Fibroblast of skin of left quadriceps (primary cell): ENCODE results near the gene NAT10.

ENCODE experiments used
- DNase-seq, 2 experiments: peaks; one replicate each; pipeline ENCODE4 v3.0.0-alpha.2; 2013; ENCODE audit warnings: low read depth in 2 of 2

NAT10 gene

DNA sequence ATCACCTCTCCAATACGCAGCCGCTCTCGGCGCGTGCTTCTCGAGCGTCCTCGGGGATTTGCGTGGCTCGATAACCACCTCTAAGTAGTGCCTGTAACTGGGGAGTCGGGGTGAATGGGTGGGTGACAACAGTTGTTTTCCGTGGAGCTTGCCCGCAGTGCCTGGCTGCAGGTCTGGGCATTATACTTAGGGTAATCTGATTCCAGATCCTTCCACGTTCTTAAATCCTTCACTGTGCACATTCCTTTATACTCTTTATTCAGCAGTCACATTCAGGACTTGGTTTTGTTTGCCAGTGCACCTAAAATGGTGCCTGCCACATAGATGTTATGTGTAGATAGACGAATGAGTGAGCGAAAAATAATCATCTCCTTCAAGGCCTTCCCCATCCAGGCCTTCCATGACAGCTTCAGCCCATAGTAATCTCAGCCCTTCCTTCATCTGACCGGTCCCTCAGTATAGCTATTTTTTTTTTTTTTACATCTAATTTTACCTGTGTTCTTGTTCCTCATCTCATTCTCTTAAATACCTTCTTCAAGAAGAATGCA lies 602 bp downstream of the NAT10 start:
- DNase-seq = no peak

DNA sequence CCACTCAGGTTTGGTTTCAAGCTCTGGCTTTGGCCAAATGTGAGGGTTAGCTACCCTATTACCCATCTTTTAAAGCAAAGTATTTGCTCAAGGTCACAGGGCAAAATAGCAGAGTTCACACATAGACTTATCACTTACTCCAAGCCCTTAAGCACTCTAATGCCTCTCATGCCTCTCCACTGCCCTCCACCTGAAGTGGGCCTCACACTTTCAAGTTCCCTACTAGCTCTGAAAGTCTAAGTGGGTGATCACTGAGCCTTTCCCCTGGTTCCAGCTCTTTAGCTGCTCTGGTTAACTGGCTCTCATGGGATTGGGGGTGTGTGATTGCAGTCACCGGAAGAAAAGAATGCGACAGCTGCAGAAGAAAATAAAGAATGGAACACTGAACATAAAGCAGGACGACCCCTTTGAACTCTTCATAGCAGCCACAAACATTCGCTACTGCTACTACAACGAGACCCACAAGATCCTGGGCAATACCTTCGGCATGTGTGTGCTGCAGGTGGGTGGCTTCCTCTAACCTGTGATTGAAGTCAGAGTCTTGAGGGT lies 6.4 kb downstream of the NAT10 start:
- DNase-seq = no peak

GRCh38 chr11:34114014-34114413 lies 8.6 kb downstream of the NAT10 start:
- no peak for DNase-seq

DNA sequence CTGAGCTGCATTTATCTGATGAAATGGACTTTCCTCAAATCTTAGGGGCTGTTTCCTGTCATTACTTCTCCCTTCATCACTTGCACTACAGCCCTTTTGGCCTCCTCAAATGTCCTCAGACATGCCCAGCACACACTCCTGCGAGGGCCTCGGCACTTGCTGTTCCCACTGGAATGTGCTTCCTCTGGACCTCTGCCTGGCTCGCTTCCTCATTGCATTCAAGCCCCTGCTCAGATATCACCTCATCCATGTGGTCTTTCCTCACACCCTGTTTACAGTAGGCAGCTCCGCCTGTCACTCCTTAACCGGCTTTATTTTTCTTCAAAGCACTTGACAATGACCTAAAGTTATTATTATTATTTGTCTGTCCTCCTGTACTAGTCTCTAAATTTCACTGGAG lies 9.0 kb downstream of the NAT10 start:
- no peak for DNase-seq

DNA sequence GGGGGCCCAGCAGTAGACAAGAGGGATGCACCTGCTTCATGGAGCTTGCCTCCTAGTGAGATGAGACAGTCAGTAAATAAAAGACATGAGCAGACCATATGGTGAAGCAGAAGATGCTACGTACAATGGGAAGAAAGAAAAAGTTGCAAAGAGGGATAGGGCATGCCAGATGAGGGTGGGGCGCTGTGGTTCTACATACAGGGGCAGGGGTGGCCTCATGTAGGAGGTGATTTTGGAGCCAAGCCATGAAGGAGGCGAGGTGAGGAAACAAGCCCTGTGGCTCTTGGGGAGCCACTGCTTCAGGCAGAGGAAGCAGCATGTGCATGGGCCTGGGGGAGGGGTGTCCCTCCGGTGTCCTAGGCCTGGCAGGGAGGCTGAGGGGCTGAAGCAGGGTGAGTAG lies 15.2 kb downstream of the NAT10 start:
- no peak for DNase-seq

GRCh38 chr11:34124885-34125668 lies 19.6 kb downstream of the NAT10 start:
- DNase-seq = no peak

DNA sequence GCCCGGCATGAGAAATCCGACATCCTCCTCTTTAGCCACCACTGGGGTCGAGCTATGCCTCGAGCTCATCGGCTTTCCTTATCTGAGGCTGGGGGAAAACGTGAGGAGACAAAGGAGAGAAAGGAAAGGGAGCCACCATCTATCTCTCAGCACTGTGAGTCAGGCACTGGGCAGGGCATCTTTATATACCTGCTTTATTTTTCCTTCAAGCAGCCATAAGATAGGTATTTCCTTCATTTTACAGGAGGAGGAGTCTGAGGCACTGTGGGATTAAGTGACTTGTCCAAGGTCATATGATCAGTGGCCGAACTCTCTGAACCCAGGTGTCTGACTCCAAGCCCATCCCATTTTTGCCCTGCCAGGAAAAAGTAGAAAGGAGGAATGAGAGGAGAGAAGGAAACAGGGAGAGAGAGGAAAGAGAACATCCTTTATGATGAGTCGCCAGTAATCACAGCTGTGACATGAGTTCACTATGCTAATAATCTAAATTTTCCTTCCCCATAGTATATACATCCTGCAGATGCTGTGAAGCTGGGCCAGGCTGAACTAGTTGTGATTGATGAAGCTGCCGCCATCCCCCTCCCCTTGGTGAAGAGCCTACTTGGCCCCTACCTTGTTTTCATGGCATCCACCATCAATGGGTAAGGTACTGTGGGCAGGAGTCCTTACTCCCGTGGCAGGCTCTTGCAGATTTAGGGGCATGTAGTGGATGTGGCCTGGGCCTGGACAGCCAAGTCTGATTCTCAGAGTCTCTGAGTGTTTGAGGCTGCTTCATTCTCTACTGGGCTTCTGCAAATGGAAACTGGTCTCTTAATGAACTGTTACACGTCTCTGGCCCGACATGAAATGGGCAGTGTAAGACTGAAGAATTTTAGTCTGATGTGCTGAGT lies 21.8 kb downstream of the NAT10 start:
- no peak for DNase-seq

- DNase-seq = no peak
Measured at GRCh38 chr11:34128824-34129223, 23.4 kb downstream of the NAT10 start.

- no peak for DNase-seq
Measured at GRCh38 chr11:34132261-34132965, 27.0 kb downstream of the NAT10 start.

DNA sequence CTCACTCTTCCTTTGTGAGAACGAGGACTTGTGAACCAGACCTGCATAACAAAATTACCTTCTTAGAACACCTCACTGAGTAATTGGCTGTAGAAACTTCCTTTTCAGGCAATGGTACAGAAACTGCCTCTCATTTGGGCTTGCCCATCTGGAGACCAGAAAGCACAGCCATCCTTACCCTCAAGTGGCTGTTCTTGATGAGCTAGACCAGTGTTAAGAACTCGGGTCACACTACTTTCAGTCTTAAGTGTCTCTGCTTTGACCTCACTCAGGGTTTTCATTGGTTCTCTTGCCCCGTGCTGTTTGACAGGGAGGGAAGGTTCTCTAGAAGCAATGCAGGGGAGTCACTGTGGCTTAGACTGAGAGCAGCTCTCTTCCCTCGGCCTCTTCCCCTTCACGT lies 29.3 kb downstream of the NAT10 start:
- DNase-seq = no peak

GRCh38 chr11:34135439-34135838 lies 30.0 kb downstream of the NAT10 start:
- DNase-seq = no peak

DNA sequence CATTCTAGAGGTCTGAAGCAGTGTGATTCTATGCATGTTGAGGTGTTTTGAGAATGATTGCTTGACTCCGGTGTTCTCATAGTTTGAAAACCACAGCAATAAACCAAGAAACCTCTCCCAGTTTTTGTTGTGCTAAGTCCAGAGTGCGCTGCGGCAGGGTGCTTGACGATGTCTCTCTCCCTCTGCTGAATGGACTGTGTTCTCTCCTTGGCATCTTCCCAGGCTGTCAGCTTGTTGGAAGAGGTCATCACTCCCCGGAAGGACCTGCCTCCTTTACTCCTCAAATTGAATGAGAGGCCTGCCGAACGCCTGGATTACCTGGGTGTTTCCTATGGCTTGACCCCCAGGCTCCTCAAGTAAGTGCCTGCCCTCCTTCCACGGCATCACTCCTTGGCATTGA lies 31.0 kb downstream of the NAT10 start:
- DNase-seq = no peak

DNA sequence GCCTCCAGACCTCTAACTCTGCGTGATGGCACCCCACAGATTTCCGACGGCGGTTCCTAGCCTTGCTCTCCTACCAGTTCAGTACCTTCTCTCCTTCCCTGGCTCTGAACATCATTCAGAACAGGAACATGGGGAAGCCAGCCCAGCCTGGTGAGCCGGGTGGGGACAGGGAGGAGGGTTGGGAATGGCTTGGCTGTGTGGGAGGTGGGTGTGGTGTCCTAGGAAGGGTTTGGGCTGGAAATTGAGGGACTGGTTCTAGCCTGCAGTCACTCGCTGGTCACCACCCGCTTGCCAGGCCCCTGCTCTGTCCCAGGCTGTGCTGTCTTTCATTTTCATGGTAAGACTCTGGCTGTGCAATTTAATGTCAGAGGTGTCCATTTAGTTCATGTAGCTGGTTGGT lies 33.9 kb downstream of the NAT10 start:
- DNase-seq = no peak

DNA sequence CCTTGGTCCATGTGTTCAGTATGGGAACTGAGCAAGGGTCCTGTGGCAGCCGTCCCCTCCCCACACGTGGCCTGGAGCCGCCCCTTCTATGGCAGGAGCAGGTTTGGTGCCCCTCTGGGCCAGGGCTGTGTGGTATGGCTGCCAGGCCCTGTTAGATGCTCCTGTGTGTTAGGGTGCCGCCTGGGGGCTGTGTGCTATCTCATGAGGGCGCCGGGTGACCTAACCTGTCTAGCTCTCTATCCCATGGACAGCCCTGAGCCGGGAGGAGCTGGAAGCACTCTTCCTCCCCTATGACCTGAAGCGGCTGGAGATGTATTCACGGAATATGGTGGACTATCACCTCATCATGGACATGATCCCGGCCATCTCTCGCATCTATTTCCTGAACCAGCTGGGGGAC lies 34.7 kb downstream of the NAT10 start:
- no peak for DNase-seq

GRCh38 chr11:34143048-34143447 lies 37.6 kb downstream of the NAT10 start:
- no peak for DNase-seq

DNA sequence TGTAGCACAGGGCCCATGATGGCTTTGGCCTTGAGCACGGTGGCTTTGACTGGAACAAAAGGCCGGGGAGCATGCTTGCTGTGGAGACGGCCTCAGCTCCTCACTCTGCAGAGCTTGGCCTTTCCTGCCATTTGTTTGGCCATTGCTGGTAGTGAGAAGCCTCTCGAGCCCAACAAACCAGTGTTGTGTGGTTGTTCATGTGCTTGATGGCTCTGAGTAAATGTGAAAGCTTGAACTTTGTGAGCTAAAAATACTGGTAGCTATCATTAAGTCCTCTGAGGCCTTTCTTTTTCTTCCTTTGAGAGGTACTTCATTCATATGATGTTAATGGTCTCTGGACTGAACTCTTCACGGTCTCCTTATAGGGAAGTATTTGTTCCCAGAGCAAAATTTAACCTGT lies 39.6 kb downstream of the NAT10 start:
- no peak for DNase-seq

DNA sequence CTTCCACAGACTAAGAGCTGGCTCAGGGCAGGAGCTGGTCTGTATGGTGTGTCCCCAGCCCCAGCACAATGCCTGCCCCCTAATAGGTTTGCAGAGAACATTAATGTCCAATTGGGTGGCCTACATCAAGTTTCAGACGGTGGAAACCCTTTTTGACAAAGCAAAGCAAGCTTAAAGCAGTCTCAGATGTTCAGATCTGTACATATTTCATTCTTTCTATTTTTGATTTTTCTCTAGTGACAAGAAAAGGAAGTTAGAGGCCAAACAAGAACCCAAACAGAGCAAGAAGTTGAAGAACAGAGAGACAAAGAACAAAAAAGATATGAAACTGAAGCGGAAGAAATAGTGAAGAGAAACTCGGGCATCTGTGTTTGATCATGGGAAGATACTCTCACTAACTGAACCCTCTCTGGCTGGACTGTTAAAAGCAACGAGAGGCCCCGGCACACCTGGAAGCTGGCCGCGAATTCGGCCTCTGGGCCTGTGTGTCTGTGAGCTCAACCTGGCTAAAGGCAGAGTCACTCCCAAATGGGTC lies 40.5 kb downstream of the NAT10 start:
- DNase-seq = no peak

- DNase-seq = no peak
Measured at GRCh38 chr11:34146411-34146810, 41.0 kb downstream of the NAT10 start.

DNA sequence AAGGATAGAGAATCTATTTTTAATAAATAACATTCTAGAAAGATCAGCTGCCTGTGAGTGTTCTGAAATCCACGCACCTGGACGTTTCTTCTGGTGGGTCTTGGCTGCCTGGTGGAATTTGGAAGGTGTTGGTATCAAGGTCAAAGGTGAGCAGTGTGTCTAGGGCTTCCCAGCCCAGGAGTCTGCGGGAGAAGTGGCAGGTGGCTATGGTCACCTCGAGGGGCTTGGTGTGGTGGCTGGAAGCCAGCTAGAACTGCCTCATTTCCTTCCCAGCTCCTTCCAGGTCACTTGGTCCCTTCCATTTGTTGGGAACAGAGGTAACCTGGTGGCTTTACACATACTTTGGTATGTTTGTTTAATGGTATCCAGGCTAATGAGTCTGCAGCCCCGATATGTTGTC lies 41.4 kb downstream of the NAT10 start:
- no peak for DNase-seq

DNA sequence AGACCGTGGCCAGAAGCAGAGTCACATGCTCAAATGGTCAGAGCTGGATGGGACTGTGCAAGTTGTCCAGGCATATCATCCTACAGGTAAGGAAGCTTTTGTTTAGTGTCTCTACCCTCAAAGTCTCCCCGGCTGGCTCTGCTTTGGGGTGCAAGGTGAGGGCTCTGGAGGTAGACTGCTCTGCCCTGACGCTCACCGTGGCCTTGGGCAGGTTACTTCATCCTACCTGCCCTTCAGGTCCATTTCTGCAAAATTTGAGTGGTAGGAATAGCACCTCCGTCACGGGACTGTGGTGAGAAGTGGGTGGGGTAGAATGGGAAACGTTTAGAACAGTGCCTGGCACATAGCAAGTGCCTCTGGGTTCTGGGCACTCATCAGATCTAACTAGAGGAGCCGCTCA lies 42.2 kb downstream of the NAT10 start:
- DNase-seq = no peak

GRCh38 chr11:34148504-34149165 lies 43.2 kb downstream of the NAT10 start:
- DNase-seq = no peak
